Neural cell (in vitro differentiated cells): ENCODE measurements around the gene LLGL2. TPM values are rescaled to one million over a fixed set of nuclear protein-coding genes. Genes with fewer than 3 reads are reported as not detected.

ENCODE experiments used
- H2AFZ ChIP-seq: fragments of 200-600, 300-800 bp; sonication (generic), shearing (Covaris generic); 2 replicates; pipeline ENCODE4 v1.6.0; 2014; ENCODE audit warnings: low read depth, mild to moderate bottlenecking, antibody characterized with exemption, low read length, moderate library complexity
- H3F3A ChIP-seq: fragments of 200-600 bp; shearing (Covaris generic); 2 replicates; pipeline ENCODE4 v1.6.1; 2016; ENCODE audit warnings: mild to moderate bottlenecking, moderate library complexity, mixed read lengths, antibody characterized with exemption, low read length; ENCODE audit not compliant: insufficient read depth, poor library complexity, severe bottlenecking
- H3K27ac ChIP-seq: fragments of 200-600, 300-800 bp; sonication (generic), shearing (Covaris generic); 2 replicates; pipeline ENCODE4 v1.5.1; 2014; ENCODE audit warnings: mild to moderate bottlenecking, low read length, moderate library complexity
- H3K27me3 ChIP-seq: fragments of 300-800, 200-600 bp; sonication (generic), shearing (Covaris generic); 2 replicates; pipeline ENCODE4 v1.6.0; 2014; ENCODE audit warnings: mild to moderate bottlenecking, low read depth, low read length, moderate library complexity; ENCODE audit not compliant: insufficient read depth
- H3K36me3 ChIP-seq: fragments of 300-800, 200-600 bp; sonication (generic), shearing (Covaris generic); 2 replicates; pipeline ENCODE4 v1.5.1; 2014; ENCODE audit warnings: mild to moderate bottlenecking, antibody characterized with exemption, low read length, moderate library complexity; ENCODE audit not compliant: insufficient read depth
- H3K4me2 ChIP-seq: fragments of 300-800, 200-600 bp; sonication (generic), shearing (Covaris generic); 2 replicates; pipeline ENCODE4 v1.6.0; 2014; ENCODE audit warnings: mild to moderate bottlenecking, low read length
- H3K4me3 ChIP-seq: fragments of 300-800, 200-600 bp; sonication (generic), shearing (Covaris generic); 2 replicates; pipeline ENCODE4 v1.5.1; 2014; ENCODE audit warnings: mild to moderate bottlenecking, low read length, moderate library complexity
- H3K79me2 ChIP-seq: fragments of 200-600 bp; shearing (Covaris generic); replicated peaks from 2 replicates; pipeline ENCODE4 v1.6.0; 2014; ENCODE audit warnings: mild to moderate bottlenecking, low read length, moderate library complexity; ENCODE audit not compliant: insufficient read depth
- H3K9ac ChIP-seq: fragments of 300-800, 200-600 bp; sonication (generic), shearing (Covaris generic); 2 replicates; pipeline ENCODE4 v1.6.1; 2016; ENCODE audit warnings: mild to moderate bottlenecking, low read length, mixed read lengths
- H3K9me2 ChIP-seq: fragments of 200-600 bp; shearing (Covaris generic); 2 replicates; pipeline ENCODE4 v1.6.1; 2016; ENCODE audit warnings: mild to moderate bottlenecking, low read length, mixed read lengths; ENCODE audit not compliant: insufficient read depth
- H3K9me3 ChIP-seq: fragments of 200-600, 300-800 bp; sonication (generic), shearing (Covaris generic); 2 replicates; pipeline ENCODE4 v1.6.1; 2016; ENCODE audit warnings: mild to moderate bottlenecking, mixed run types, low read length, moderate library complexity, mixed read lengths
- H4K20me1 ChIP-seq: fragments of 200-600 bp; shearing (Covaris generic); 2 replicates; pipeline ENCODE4 v1.6.1; 2016; ENCODE audit warnings: mild to moderate bottlenecking, mixed run types; ENCODE audit not compliant: insufficient read depth
- CTCF ChIP-seq: fragments of 450-650 bp; IDR thresholded peaks from 2 replicates; pipeline ENCODE4 v1.5.1; 2014; ENCODE audit warnings: antibody characterized with exemption, mild to moderate bottlenecking, moderate library complexity; ENCODE audit not compliant: poor library complexity, severe bottlenecking
- EP300 ChIP-seq: fragments of 450-650 bp; conservative IDR thresholded peaks from 2 replicates; pipeline ENCODE4 v1.6.1; 2014; ENCODE audit warnings: antibody characterized with exemption, mild to moderate bottlenecking, moderate library complexity; ENCODE audit not compliant: poor library complexity, severe bottlenecking
- EZH2 ChIP-seq: fragments of 200-600, 300-800 bp; shearing (Covaris generic), sonication (generic); IDR thresholded peaks from 2 replicates; pipeline ENCODE4 v1.6.1; 2014; ENCODE audit warnings: antibody characterized with exemption, low read length, borderline replicate concordance, mild to moderate bottlenecking; ENCODE audit not compliant: insufficient read depth, poor library complexity, severe bottlenecking
- MXI1 ChIP-seq: fragments of 450-650 bp; conservative IDR thresholded peaks from 2 replicates; pipeline ENCODE4 v1.6.1; 2014; ENCODE audit warnings: antibody characterized with exemption, mild to moderate bottlenecking; ENCODE audit not compliant: poor library complexity, severe bottlenecking
- POLR2AphosphoS5 ChIP-seq: IDR thresholded peaks from 2 replicates; pipeline ENCODE4 v1.6.1; 2012
- RAD21 ChIP-seq: fragments of 450-650 bp; conservative IDR thresholded peaks from 2 replicates; pipeline ENCODE4 v1.6.1; 2014; ENCODE audit warnings: antibody characterized with exemption, mild to moderate bottlenecking, moderate library complexity
- REST ChIP-seq: IDR thresholded peaks from 2 replicates; pipeline ENCODE4 v1.6.1; 2012; ENCODE audit warnings: borderline replicate concordance
- SMC3 ChIP-seq: fragments of 450-650 bp; conservative IDR thresholded peaks from 2 replicates; pipeline ENCODE4 v1.6.1; 2014; ENCODE audit warnings: antibody characterized with exemption, mild to moderate bottlenecking, moderate library complexity; ENCODE audit not compliant: poor library complexity
- TAF1 ChIP-seq: IDR thresholded peaks from 2 replicates; pipeline ENCODE4 v1.6.1; 2012; ENCODE audit warnings: low read depth
- polyA plus RNA-seq: library from polyadenylated mRNA; depleted of rRNA; stranded (reverse); fragments of >200 nt; gene quantifications from 2 replicates; pipeline ENCODE4 v1.2.3, GENCODE V29; 2014

The LLGL2 gene
- polyA plus RNA-seq, 1 donor from 2014 or later, result 0.95 TPM

GRCh38 chr17:75509528-75510258 is 15.8 kb upstream of the LLGL2 start:
- no peak for TF ChIP-seq POLR2AphosphoS5
- TF ChIP-seq RAD21, result no peak
- no peak for TF ChIP-seq SMC3
- no peak for TF ChIP-seq REST
- TF ChIP-seq MXI1, result no peak
- TF ChIP-seq CTCF, result no peak
- no peak for TF ChIP-seq EZH2
- TF ChIP-seq TAF1, result no peak
- no peak for TF ChIP-seq EP300
- Histone ChIP-seq H3K4me2 (no peak overlapping the region), H3K9me2 (no peaks in the 10 kb centered on the region), H3K4me3 (no peak overlapping the region), H3K36me3 (no peaks in the 10 kb centered on the region), H3F3A (no peaks in the 10 kb centered on the region), H3K9ac (no peak overlapping the region), H2AFZ (no peak overlapping the region), H3K9me3 (no peaks in the 10 kb centered on the region), H3K79me2 (peaks cover 11% of the 10 kb centered on the region), H4K20me1 (no peaks in the 10 kb centered on the region), H3K27me3 (no peaks in the 10 kb centered on the region), H3K27ac (no peak overlapping the region)

- peaks cover 17% of the 10 kb centered on the region for H3K79me2 ChIP-seq
- no peak overlapping the region for H3K27ac ChIP-seq
- H3K9ac ChIP-seq, result no peak overlapping the region
- H3K27me3 ChIP-seq, result no peaks in the 10 kb centered on the region
- H3K36me3 ChIP-seq, result no peaks in the 10 kb centered on the region
- no peaks in the 10 kb centered on the region for H3F3A ChIP-seq
- no peaks in the 10 kb centered on the region for H3K9me2 ChIP-seq
- TF ChIP-seq EP300 (no peak), MXI1 (no peak), POLR2AphosphoS5 (no peak)
- H4K20me1 ChIP-seq, result no peaks in the 10 kb centered on the region
- no peak overlapping the region for H3K4me2 ChIP-seq
- H3K4me3 ChIP-seq, result no peak overlapping the region
- H2AFZ ChIP-seq, result no peak overlapping the region
- H3K9me3 ChIP-seq, result no peaks in the 10 kb centered on the region
Measured at GRCh38 chr17:75511270-75511609, 14.3 kb upstream of the LLGL2 start.
